ENCODE results near the gene NXPH4.

The NXPH4 gene

DNA sequence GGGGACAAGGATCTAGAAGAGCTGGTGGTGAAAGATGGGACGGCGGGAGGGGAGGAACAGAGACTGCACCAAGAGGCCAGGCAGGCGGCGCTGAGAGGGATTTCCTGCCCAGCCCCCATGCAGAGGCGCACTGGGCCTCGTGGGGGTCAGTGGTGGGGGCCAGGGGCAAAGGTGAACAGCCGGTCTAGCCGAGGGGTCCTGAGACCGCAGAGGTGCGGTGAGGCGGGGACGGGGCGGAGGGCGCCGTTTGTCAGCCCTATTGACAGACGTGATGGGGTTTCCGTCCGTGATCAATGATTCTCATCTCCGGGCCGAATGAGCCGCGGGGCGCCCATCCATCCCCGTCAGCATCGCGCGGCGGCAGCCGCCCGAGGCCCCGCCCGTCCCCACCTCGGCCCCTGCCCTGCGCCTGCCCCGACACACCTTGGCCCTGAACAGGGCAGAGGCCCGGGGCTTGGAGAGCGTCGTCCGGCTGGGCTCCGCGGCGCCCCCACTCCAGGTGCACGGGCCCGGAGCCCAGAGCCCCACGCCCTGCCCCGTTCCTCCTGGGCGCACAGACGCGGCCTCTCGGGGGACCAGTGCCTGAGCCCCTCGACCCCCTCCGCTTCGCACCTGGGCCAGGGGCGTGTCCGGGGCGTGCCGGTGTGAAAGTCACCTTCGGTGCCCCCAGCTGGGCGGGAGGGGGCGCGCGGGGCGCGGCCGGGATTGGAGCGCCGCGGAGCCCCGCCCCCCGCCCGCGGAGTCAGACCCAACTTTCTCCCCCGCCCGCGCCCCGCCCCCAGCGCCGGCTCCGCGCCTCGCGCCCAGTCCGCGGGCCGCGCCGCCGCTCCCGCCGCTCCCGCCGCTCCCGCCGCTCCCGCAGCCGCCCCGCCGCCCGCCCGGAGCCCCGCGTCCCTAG, at the start of gene NXPH4:
Gene NXPH4, plus strand, starts transcription at position 781 of the 898 bp plus-strand sequence. CDS start 176 bp downstream, outside the sequence.
- DNase-seq = no peak

DNA sequence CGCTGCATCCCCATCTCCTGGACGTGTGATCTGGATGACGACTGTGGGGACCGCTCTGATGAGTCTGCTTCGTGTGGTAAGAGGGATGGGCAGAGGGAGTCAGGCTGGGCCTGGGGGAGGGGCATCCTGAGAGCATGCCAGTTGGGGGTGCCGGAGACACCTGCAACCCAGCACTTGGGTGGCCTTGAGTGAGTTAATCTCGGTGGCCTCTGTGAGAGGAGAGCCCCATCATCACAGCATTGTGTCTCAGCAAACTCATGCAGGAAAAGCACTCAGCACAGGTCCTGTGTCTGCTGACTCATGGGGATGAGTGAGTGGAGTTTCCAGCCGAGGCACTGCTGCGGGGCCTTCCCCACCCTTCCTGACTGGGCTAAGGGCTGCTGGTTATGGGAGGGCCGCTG, 49.6 kb upstream of the NXPH4 start:
- no peak for DNase-seq

DNA sequence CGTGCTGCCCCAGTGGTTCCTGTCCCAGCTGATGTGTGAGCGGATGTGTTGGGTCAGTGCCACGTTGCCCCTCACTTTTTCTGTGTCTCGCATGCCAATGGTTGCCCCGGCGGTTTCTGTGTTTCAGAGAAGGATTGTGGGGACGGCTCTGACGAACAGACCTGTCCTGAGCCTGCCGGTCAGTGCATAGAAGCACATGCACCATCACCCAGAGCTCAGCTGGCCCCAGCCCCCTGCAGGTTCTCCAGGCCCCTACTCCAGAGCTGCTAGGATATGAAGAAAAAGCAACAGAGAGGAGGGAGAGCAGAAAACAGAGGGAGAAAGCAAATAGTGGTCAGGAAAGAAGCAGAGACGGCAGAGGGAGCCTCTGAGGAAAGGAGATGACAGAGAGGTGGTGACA, 48.5 kb upstream of the NXPH4 start:
- DNase-seq = no peak

DNA sequence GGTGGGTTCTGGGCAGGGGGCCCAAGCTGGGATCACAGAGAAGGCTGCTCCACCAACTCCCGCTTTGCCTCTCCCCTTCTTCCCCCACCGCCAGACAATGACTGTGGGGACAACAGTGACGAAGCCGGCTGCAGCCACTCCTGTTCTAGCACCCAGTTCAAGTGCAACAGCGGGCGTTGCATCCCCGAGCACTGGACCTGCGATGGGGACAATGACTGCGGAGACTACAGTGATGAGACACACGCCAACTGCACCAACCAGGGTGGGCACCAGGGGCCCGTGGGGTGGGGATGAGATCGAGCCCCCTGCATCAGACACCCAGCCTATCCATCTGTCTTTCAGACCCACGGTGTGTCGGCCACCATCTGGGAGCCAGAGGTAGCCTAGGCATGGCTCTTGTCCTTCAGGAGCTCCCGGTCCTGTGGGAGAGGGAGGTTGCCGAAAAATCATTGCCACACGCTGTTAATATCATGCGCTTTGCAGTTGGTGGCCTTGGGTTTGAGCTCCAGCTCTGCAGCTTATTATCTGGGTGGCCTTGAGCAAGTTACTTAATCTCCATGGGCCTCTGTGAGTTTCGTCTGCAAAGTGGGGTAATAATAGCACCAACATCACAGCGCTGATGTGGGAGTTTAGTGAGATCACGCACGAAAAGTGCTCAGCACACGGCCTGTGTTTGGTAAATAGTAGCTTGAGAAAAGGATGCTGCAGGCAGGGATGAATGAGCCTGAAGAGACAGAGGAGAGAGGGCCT, 47.4 kb upstream of the NXPH4 start:
- no peak for DNase-seq

DNA sequence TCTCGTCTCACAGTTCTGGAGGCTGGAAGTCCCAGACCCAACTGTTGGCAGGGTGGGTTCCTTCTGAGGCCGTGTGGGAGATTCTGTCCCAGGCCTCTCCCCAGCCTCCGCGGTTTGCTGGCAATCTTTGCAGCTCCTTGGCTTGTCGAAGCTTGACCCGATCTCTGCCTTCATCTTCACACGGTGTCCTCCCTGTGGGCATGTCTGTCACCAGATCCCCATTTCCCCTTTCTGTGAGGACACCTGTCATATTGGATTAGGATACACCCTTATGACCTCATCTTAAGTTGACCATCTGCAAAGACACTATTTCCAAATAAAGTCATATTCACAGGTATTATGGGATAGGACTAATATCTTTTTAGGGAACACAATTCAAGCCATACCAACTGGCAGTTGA, 46.6 kb upstream of the NXPH4 start:
- no peak for DNase-seq

DNA sequence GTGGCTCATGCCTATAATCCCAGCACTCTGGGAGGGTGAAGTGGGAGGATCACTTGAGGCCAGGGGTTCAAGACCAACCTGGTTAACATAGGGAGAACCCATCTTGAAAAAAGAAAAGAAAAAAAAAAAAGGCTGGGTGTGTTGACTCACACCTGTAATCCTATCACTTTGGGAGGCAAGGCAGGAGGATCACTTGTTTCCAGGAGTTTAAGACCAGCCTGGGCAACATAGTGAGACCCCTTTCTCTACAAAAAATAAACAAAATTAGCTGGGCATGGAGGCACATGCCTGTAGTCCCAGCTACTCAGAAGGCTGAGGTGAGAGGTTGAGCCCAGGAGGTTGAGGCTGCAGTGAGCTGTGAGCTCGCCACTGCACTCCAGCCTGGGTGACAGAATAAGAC, 46.2 kb upstream of the NXPH4 start:
- DNase-seq = no peak

DNA sequence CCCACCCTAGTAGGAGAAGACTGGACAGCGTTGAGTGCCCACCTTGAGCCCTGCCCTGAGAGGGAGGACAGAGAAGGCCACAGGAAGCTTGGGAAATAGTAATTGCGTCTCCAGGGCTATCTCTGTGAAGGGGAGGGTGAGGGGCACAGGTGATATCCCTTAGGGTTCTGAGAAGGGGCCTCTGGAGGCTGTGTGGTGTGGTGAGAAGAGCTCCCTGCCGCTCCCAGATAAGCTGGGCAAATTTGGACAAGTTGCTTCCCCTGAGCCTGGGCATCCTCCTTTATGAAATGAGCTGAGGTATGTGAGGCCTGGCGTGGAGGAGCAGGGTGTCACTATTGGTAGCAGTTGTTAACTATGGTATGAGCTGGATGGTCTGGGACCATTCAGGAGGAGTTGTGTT, 45.7 kb upstream of the NXPH4 start:
- DNase-seq = no peak

DNA sequence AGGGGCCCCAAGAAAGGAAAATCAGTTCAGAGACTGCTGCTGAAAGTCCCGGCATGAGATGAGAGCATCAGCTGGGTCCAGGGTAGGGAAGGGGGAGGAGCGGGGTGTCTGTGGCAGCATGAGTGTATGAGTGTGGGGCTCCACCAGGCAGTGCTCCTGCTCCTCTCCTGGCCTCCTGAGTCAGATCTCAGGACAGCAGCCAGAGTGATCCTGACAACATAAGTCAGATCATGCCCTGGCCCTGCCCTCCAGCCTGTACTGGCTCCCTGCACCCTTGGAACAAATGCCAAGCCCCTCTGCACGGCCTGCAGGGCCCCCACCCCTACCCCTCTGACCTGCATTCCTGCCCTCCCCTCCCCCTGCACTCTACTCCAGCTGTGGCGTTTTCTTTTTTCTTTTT, 44.9 kb upstream of the NXPH4 start:
- no peak for DNase-seq

DNA sequence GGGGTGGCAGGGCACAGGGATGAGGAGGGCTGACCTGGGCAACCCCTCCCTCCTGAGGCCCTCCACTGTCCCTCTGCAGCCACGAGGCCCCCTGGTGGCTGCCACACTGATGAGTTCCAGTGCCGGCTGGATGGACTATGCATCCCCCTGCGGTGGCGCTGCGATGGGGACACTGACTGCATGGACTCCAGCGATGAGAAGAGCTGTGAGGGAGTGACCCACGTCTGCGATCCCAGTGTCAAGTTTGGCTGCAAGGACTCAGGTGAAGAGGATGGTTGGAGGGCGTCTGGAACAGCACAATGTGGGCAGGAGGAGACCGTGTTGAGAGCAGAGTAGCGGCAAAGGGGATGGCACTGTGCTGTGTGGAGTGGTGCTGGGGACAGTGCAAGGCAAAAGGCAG, 43.5 kb upstream of the NXPH4 start:
- no peak for DNase-seq

DNA sequence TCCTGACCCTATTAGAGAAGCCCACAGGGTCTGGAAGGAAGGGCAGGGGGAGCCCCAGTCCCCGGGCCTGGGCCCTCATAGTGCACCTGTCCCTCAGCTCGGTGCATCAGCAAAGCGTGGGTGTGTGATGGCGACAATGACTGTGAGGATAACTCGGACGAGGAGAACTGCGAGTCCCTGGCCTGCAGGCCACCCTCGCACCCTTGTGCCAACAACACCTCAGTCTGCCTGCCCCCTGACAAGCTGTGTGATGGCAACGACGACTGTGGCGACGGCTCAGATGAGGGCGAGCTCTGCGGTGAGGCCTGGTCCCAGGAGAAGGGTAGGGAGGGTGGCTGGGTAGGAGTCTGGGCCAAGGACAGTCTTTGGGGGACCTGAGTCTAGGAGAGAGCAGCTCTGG, 42.9 kb upstream of the NXPH4 start:
- DNase-seq = no peak

DNA sequence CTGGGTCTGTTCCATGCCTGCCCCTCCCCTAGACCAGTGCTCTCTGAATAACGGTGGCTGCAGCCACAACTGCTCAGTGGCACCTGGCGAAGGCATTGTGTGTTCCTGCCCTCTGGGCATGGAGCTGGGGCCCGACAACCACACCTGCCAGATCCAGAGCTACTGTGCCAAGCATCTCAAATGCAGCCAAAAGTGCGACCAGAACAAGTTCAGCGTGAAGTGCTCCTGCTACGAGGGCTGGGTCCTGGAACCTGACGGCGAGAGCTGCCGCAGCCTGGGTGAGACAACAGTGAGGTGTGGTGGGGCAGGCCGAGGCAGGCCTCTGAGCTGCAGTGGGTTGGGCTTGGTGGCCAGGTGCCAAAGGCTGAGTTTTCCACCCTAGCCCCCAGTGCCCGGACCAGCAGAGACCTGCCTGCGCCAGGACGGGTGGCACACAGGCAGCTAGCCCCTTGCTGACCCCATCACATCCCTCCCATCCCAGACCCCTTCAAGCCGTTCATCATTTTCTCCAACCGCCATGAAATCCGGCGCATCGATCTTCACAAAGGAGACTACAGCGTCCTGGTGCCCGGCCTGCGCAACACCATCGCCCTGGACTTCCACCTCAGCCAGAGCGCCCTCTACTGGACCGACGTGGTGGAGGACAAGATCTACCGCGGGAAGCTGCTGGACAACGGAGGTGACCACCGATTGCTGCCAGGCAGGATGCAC, 41.0 kb upstream of the NXPH4 start:
- DNase-seq = peak; percentile 74

DNA sequence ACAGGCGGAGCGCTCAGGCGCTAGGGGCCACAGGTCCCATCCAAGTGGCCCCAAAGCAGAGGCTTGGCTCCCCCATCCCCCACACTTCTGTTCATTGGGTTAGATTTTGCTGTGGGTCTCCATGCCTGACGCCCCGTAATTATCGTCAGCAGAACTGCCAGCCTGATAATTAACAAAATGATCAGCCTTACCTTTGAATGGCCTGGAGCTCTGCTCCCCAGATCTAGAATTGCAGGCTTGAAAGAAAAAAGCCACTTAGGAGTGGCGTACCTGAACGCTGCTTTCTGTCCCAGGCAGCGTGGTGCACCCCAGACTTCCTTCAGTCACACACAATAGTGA, 40.5 kb upstream of the NXPH4 start:
- no peak for DNase-seq

DNA sequence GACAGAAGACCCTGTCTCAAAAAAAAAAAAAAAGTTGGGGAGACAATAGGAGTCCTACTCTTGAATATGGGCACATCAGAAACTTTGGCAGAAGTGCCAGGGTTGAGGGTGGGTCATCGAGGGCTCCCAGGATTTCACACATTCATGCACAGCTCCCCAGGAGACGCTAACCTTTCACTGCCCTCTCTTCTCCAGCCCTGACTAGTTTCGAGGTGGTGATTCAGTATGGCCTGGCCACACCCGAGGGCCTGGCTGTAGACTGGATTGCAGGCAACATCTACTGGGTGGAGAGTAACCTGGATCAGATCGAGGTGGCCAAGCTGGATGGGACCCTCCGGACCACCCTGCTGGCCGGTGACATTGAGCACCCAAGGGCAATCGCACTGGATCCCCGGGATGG, 39.7 kb upstream of the NXPH4 start:
- no peak for DNase-seq

DNA sequence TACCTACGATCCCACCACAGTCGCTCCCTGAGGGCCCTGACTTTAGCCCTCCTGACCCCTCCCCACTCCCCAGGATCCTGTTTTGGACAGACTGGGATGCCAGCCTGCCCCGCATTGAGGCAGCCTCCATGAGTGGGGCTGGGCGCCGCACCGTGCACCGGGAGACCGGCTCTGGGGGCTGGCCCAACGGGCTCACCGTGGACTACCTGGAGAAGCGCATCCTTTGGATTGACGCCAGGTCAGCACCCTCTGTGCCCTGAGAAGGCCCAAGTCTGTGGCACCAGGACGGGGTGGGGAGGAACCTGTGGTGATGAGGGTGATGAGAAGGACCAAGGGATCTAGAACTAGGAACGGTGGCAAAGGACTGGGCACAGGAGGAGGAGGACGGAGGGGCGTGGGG, 39.2 kb upstream of the NXPH4 start:
- no peak for DNase-seq

DNA sequence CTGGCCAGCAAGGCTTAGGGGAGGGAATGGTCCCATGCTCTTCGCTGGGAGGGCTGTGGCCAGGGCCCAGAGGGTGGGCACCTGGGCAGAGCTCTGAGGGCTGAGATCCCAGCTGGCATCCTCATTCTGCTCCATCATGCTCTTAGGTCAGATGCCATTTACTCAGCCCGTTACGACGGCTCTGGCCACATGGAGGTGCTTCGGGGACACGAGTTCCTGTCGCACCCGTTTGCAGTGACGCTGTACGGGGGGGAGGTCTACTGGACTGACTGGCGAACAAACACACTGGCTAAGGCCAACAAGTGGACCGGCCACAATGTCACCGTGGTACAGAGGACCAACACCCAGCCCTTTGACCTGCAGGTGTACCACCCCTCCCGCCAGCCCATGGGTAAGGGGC, 38.4 kb upstream of the NXPH4 start:
- DNase-seq = no peak

DNA sequence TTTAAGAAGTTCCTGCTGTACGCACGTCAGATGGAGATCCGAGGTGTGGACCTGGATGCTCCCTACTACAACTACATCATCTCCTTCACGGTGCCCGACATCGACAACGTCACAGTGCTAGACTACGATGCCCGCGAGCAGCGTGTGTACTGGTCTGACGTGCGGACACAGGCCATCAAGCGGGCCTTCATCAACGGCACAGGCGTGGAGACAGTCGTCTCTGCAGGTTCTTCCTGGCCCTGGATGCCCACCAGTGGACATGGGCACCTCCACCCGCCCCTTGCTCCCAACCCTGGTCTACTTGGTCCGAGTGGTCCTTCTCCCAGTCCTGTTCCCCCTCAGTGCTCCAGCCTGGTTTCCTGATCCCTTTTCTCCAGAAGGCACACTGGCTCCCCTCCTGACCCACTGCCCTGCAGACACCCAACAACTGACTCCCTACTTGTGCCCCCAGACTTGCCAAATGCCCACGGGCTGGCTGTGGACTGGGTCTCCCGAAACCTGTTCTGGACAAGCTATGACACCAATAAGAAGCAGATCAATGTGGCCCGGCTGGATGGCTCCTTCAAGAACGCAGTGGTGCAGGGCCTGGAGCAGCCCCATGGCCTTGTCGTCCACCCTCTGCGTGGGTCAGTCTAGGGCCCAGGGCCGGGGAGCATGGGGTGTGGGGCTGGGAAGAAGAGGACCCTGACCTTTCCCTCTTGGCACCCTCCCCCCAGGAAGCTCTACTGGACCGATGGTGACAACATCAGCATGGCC, 37.1 kb upstream of the NXPH4 start:
- DNase-seq = no peak

DNA sequence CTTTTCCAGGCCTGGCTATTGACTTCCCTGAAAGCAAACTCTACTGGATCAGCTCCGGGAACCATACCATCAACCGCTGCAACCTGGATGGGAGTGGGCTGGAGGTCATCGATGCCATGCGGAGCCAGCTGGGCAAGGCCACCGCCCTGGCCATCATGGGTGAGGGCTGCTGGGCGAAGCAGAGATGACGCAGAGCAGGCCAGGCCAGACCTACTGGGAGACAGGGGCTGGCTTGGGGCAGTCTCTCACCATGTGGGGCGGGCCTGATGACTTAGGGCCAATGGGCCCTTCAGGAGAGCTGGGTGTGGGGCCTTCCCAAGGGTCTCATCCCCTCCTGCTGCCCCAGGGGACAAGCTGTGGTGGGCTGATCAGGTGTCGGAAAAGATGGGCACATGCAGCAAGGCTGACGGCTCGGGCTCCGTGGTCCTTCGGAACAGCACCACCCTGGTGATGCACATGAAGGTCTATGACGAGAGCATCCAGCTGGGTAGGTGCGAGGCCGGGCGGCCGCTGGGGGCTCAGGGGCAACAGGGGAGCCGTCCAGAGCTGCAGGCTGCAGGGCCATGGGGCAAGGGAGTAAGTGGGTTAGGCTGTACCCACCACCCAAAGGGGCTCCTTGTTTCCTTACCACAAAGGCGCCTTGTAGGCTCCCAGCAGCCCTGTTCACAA, 36.1 kb upstream of the NXPH4 start:
- no peak for DNase-seq

DNA sequence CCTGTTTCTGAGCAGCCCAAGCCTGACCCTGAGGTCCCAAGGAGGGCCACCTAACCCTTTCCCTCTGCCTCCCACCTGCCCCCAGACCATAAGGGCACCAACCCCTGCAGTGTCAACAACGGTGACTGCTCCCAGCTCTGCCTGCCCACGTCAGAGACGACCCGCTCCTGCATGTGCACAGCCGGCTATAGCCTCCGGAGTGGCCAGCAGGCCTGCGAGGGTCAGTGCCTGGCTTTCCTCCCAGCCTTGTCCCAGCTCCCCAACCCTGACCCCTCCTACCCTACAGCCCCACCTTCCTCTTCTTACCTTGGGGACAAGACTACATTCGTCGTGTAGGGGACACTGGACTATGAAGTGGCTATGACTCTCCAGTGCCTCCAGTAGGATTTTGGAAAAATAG, 35.5 kb upstream of the NXPH4 start:
- DNase-seq = no peak

DNA sequence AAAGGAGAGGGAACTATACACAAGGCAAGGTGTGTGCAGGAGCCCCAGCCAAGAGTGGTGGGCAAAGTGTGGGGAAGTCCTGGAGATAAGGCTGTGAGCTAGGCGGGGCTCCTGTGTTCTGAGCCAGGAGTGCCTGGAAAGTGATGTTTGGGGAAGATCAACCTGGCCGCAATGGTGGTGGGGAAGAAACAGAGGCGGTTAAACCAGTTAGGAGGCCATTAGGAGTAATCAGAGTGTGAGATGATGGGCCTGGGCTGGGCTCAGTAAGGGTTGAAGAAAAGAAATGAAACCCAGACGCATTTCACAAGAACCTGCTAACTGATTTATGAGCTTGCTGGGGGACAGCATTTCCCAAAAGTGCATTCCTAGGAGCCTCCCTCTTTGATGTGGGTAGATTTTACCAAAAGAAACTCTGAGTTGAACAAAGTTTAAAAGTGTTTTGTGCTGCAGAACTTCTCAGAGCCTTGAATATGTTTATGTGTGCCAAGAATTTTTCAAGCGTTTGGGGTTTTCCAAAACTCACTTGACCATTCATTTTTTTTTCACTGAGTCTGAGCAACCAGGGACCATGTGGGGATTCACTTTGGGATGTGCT, 34.9 kb upstream of the NXPH4 start:
- no peak for DNase-seq

DNA sequence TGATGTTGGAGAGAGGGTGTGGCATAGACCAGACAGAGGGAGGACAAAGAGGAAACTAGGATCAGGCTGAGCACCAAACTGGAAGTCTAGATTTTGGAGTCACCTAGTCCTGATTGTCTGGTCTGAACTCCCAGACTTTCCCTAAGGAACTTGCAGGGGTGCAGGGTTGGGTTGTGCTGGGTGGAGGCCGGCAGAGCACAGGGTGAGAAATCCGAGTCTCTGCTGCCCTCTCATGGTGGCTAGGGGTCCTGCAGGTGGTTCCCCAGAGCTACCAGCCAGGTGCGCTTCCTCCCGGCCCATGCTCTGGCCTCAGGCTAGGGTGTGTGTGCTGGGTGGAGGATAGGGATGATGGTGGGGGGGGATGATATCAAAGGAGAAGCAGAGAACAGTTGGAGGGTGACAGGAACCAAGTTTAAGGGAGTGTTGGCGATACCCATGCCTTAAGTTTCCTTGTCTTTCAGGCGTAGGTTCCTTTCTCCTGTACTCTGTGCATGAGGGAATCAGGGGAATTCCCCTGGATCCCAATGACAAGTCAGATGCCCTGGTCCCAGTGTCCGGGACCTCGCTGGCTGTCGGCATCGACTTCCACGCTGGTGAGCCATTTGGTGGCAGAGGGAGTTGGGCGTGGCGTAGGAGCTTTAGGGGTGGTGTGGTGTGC, 33.5 kb upstream of the NXPH4 start:
- DNase-seq = no peak

DNA sequence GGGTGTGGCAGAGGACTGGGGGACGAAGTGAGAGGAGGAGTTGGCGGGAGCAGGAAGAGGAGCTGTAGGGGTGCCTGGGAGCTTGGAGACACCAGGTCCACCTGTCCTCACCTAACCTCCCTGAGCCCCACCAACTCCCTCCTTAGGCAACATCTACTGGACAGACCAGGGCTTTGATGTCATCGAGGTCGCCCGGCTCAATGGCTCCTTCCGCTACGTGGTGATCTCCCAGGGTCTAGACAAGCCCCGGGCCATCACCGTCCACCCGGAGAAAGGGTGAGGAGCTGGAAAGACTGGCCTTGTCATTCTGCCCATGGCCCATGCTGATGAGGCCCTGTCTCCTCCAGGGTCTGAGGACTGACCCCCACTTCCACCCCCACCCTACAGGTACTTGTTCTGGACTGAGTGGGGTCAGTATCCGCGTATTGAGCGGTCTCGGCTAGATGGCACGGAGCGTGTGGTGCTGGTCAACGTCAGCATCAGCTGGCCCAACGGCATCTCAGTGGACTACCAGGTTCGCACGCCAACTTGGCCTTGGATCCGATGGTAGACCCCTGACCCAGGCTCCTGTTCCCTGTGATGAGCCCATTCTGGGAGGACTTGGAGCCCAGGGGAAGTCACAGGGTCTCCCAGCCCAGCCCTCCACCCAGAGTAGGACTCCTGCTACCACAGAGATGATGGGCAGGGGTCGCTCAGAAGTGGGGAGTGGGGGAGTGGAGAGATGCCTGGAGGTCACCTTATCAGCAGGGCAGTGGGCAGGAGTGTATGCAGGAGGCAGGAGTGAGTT, 32.5 kb upstream of the NXPH4 start:
- DNase-seq = no peak

Data from DMS79 (cell line).